GM12801 (cell line): ENCODE results near the gene SPRY1.

Source experiments
- TF ChIP-seq, protein P1 (sequence below): IDR thresholded peaks from one replicate; pipeline ENCODE4 v1.5.1; 2011; ENCODE audit warnings: control low read depth; ENCODE audit not compliant: insufficient read length; ENCODE audit errors: extremely low read depth

SPRY1 gene

GRCh38 chr4:123433976-123434375 is 37.4 kb downstream of the SPRY1 start:
- TF ChIP-seq, protein P1, sequence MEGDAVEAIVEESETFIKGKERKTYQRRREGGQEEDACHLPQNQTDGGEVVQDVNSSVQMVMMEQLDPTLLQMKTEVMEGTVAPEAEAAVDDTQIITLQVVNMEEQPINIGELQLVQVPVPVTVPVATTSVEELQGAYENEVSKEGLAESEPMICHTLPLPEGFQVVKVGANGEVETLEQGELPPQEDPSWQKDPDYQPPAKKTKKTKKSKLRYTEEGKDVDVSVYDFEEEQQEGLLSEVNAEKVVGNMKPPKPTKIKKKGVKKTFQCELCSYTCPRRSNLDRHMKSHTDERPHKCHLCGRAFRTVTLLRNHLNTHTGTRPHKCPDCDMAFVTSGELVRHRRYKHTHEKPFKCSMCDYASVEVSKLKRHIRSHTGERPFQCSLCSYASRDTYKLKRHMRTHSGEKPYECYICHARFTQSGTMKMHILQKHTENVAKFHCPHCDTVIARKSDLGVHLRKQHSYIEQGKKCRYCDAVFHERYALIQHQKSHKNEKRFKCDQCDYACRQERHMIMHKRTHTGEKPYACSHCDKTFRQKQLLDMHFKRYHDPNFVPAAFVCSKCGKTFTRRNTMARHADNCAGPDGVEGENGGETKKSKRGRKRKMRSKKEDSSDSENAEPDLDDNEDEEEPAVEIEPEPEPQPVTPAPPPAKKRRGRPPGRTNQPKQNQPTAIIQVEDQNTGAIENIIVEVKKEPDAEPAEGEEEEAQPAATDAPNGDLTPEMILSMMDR, result no peak

DNA sequence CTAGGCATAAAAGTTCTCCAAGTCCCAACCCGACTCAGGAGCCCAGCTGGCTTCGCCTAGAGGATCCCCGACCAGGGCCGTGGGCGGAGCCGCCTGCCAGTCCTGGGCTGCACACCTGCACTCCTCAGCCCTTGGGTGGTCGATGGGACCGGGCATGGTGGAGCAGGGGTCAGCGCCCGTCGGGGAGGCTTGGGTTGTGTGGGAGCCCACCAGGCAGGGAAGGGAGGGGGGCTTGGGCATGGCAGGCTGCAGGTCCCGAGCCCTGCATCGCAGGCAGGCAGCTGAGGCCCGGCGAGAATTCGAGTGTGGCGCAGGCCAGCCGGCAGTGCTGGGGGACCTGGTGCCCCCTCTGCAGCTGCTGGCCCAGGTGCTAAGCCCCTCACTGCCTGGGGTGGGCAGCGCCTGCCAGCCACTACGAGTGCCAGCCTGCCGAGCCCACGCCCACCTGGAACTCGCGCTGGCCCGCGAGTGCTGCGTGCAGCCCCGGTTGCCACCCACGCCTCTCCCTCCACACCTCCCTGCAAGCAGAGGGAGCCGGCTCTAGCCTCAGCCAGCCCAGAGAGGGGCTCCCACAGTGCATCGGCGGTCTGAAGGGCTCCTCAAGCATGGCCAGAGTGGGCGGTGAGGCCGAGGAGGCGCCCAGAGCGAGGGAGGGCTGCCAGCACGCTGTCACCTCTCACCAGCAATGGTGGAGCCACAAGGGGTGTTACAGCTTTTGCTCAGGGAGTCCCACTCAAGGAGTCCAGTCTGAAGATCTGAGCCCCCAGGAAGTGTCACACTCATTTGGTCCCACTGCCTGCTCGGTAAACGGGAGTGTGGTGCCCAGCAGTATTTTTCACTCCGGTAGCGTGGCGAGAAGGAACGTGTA is 38.9 kb downstream of the SPRY1 start:
- TF ChIP-seq, protein P1, result no peak

GRCh38 chr4:123438031-123438430 is 41.4 kb downstream of the SPRY1 start:
- TF ChIP-seq, protein P1, result no peak

DNA sequence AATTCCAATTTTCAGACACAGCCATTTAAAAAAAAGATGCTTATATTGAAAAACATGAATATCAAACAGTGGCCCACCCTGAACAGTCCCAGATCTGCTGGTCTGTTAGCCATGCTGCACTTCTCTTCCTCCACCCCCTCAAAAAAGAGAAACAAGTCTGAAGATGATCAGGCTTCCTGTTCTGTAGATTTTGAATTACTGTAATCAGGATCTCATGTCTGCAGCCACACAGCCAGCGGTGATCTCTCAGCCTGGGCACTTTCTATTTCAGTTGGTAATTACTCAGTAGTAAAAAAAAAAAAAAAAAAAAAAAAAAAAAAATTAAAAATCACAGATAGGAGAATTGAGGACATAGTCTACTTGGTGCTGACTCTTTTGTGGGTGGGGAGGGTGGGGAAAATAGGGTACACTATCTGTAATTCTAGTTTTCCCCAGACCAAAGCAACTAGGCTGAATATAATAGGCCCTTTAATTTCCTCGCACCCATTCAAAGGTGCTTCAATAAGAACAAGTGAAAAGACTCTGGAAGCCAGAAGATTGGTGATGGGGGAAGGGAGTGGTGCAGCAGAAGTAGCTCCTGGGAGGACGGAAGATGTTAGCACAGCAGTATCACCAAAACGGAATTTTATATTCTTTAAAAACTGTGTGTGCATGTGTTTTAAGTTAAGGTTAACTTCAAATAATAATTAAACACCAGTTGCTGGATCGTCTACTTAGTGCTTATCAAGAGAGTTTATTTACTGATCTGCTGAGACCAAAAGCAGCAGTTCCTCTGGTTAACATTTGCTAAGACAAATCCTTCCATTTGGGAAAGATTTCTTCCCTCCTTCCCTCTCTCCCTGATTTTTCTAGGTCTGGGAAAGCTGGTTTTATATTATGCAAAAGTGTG is 47.0 kb downstream of the SPRY1 start:
- TF ChIP-seq, protein P1, result no peak

- TF ChIP-seq, protein P1, result no peak
These were observed 47.7 kb downstream of the SPRY1 start for GRCh38 chr4:123444290-123444731.

GRCh38 chr4:123446865-123447474 is 50.4 kb downstream of the SPRY1 start:
- TF ChIP-seq, protein P1, result no peak

DNA sequence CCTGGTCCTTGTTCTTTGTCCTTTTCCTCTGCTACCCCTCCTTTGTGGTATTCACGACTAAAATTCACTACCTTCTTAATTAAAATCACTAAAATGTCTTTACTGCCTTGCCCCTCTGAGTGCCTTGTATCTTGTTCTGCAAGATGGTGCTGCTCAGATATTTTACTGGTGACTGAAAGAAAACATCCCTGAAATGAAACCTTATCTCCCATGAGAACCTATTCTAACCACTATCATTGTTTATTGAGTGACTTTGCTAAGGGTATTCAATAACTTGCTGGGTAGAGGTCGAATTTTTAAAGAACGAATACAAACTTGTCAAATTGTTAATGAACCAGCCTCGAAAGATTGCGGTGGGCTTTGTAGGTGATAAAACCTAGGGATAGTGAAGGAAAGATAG is 52.8 kb downstream of the SPRY1 start:
- TF ChIP-seq, protein P1, result no peak
